HG02870 (cell line): ENCODE measurements around the gene IL1R2.
"Not testable (repeated sequence)": the region's sequence is repeated elsewhere in the genome, so short reads cannot be mapped to it uniquely, and the experiment has no call there.

Experiments used
- ATAC-seq: cut with Tn5 transposase; IDR thresholded peaks from one replicate; pipeline ENCODE4 v1.9.1; 2021; ENCODE audit warnings: mild to moderate bottlenecking, moderate library complexity; ENCODE audit not compliant: unreplicated experiment

The IL1R2 gene

DNA sequence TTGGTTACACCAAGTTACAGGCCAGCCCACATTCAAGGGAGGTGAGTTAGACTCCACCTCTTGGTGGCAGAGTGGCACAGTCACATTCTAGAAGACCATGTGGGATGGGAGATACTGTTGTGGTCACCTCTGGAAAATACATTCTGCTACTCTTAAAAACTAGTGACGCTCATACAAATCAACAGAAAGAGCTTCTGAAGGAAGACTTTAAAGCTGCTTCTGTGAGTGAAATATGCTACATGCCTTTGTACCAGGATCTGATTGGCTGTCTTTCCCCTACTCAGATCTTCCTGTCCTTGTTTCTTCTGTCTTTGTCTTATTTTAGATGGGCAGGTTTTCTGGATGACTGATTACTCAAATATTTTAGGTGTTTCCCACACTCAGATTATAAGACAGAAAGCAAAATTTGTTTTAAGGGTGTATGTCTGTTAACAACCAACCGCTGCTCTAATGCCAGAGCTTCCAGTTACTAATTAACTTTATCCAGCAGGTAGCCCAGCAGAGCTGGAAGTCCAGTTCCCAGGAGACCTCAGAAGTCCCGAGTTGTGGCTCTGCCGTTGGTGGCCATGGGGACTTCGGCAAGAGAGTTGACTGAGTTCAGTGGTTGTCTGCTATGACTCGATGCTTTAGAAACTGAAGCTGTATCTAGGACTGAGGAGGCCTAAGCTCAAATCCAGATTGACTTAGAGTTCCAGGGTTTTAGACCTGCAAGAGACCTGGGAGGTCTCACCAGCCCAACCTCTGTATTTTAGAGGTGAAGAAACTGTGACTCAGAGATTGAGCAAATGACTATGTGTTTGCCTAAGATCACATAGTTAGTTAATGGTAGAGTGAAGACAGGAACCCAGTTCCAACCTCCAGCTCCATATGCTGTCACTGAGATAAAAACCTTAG lies 7.4 kb downstream of the IL1R2 start:
- ATAC-seq: peak; percentile 46

DNA sequence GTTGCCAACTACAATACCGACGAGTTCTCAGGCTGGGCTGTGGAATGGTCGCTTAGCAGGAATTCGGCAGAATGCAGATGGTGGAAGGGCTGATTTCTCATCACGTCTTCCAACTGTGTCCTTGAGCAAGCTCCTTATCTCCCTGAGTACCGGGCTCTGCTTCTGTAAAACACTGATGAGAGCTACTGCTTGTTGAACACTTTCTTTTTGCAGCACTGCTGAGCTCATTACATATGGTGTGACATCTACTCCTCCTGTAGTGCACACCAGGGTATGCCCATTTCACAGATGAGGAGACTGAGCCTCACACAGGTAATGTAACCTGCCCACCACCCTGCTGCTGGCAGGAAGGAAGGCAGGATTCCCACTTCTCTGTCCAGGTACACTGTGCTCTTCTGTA lies 8.3 kb downstream of the IL1R2 start:
- no peak for ATAC-seq

DNA sequence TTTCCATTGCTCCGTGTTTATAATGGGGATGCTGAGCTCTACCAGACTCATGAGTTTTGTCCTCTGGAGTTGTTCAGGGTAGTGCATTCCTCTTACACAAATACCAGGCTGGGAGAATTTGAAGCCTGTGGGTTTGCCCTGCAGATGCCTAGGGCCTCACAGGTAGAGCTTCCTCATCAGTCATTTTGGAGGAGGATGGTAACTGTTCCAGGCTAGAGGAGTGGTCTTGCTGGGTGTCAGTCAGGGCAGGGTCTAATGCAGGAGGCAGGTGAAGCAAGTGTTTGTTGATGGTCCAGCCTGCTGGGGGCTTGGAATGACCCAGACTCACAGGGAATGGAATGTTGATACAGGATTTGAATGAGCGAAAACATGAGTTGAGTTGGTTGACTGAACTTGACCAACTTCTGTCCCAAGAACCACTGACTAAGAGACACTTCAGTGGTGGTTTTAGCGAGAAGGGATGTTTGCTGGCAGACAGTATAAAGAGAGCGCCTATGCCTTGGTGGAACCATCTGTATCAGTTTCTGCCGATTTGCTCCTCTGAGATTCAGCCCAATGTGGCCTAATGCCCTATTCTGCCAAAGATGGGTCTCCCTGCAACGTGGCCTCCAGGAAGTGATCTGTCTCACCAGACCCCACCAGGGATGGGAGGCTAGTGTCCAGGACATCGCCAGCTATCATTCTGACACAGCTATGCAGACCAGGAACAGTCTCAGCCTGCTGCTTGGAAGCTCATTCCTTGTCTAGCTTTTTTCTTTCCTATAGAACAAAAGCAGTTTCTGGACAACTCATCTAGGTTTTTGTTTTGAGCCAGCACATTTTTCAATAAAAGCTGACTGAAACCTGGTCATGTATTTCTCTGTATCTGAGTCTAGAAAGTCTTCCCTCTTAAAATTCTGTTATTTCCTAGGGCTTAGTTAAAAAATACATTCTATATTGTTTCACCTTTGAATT lies 9.3 kb downstream of the IL1R2 start:
- ATAC-seq: no peak

DNA sequence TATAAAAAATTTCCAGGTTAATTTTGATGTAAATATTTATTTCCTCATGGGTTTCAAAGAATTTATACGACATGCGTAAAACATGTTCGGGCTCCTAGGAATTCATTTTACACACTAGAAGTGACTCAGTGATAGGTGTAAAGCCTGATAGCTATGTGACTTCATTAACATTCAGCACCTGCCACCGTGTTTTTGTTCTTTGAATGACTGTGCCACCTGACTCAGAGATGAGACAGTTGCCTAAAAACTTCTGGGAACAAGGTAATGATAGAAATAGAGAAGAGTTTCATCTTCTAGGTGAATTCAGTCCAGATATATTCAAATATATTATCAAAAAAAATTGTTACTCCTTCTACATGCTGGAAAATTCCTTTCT lies 10.0 kb downstream of the IL1R2 start:
- ATAC-seq: no peak

DNA sequence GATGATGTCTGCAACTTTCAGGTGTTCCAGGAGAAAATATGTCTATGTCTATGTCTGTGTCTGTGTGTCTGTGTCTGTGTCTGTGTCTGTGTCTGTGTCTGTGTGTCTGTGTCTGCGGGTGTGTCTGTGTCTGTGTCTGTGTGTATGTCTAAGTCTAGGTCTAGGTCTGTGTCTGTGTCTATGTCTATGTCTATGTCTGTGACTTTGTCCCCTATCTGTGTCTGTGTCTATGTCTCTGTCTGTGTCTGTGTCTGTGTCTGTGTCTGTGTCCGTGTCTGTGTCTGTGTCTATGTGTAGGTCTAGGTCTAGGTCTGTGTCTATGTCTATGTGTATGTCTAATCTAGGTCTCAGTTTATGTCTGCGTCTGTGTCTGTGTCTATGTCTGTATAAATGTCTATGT lies 10.5 kb downstream of the IL1R2 start:
- ATAC-seq: no peak

DNA sequence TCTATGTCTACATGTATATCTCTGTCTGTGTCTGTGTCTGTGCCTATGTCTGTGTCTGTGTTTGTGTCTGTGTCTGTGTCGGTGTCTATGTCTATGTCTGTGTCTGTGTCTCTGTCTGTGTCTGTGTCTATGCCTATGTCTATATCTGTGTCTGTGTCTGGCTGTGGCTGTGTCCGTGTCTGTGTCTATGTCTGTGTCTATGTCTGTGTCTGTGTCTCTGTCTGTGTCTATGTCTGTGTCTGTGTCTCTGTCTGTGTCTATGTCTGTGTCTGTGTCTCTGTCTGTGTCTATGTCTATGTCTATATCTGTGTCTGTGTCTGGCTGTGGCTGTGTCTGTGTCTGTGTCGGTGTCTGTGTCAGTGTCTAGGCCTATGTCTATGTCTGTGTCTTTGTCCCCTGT lies 11.1 kb downstream of the IL1R2 start:
- ATAC-seq: not testable (repeated sequence)

DNA sequence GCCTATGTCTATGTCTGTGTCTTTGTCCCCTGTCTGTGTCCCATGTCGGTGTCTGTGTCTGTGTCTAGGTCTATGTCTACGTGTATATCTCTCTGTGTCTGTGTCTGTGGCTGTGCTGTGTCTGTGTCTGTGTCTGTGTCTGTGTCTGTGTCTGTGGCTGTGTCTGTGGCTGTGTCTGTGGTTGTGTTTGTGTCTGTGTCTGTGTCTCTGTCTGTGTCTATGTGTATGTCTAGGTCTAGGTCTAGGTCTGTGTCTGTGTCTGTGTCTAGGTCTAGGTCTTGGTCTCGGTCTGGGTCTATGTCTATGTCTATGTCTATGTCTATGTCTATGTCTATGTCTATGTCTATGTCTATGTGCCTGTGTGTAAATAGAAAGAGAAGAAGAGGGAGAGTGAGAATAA lies 11.9 kb downstream of the IL1R2 start:
- no peak for ATAC-seq

DNA sequence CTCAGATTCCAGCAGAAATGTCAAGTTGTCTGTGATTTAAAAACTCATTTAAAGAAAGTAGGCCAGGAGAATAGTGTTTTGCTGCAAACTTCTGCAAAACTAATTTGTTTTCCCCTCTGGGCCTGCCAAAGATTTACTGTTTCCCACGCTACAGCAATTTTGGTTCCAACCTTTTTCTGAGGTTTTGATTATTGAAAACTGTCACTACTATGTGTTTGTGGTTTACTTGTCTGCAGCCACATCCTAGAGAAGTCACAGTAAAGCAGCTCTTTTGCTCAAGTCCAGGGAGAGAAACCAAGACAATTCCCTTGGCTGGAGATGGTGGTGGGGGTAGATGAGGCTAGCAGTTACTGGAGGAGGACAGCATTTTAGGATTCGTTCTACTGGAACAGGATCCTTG lies 12.8 kb downstream of the IL1R2 start:
- ATAC-seq: no peak

DNA sequence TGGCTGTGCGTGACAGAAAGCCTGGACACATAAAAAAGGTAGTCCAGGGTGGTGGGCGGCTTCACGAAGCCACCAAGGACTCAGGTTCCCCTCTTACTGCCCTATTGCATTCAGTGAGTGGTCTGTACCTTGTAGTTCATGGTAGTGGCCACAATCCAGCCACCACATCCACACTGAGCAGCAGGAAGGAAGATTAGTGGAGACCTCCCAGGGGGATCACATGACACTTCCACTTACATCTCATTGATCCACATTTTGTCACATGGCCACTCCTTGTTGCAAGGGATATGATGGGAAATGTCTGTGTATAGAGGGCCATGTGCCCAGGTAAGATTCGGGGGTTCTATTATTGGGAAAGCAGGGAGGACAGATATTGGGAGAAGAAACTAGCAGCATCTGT lies 13.7 kb downstream of the IL1R2 start:
- ATAC-seq: no peak

DNA sequence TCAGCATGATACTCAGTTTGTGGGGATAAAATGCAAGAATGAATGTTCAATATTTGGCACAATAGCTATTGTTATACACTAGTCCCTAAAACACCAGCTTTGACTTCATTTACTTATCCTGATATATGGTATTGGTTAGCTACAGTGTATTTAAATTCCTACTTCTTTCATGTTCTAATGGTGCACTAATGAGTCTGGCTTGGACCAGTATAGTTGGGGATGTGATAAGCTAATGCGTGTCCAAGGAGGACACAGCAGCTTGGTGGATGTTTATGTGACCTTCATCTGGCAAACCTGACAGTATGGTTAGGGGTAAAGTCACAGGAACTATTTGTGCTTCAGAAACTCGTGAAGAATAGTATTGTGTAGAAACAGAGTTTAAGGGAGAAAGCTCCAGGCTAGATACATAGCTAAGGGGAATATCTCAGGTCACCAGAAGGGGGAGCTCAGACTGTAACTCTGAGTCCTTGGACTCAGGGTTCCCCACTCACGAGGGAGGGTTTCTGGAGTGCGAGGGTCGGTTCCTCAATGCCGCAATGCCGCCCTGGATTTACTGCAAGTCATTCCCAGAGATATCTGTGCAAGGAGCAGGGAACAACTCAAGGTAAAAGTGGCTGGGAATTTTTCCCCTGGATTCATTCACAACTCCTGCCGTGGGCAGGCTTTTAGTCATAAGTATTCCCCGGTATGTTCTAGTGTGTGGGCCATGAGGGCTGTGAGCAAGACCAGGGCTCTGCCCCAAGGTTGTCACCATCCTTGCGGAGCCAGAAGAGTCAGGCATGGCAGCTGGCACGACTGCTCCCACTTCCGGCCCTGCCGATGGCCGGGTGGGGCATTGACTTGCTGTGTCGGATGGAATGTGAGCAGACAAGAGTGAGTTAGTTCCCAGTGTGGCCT lies 14.5 kb downstream of the IL1R2 start:
- no peak for ATAC-seq

DNA sequence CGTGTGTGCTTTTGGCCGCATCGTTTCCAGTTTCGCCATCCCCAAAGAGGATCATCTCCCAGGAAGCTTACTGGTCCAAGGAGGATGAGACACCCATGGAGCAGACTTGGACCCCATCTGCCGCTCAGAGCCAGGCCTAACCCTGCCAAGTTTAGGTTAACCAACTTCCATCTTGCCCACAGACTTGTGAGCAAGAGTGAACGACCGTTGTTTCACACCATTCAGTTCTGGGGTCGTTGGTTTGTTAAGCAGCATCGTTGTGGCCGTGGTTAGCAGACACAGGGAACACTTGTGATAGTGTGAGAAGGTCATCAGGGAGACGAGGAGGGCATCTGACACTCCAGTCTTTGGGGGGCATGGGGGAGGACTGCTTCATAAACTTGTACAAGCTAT lies 15.1 kb downstream of the IL1R2 start:
- no peak for ATAC-seq

DNA sequence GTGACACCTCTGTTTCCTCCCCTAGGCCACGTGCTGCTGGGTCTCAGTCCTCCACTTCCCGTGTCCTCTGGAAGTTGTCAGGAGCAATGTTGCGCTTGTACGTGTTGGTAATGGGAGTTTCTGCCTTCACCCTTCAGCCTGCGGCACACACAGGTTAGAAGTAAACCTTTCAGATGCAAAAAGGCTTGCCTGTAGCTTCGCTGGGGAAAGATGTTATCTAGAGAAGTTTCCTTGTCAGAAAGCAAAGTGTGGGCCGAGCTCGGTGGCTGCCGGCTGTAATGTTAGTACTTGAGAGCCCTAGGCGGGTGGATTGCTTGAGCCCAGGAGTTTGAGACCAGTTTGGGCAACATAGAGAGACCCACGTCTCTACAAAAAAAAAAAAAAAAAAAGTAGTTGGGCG lies 16.7 kb downstream of the IL1R2 start:
- ATAC-seq: no peak

DNA sequence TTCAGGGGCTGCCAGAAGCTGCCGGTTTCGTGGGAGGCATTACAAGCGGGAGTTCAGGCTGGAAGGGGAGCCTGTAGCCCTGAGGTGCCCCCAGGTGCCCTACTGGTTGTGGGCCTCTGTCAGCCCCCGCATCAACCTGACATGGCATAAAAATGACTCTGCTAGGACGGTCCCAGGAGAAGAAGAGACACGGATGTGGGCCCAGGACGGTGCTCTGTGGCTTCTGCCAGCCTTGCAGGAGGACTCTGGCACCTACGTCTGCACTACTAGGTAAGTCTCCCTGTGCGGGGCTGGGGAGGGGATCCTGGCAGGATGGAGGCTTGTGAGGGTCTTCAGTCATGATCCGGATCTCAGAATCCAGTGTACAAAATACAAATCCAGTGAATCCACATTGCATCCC lies 17.8 kb downstream of the IL1R2 start:
- no peak for ATAC-seq

DNA sequence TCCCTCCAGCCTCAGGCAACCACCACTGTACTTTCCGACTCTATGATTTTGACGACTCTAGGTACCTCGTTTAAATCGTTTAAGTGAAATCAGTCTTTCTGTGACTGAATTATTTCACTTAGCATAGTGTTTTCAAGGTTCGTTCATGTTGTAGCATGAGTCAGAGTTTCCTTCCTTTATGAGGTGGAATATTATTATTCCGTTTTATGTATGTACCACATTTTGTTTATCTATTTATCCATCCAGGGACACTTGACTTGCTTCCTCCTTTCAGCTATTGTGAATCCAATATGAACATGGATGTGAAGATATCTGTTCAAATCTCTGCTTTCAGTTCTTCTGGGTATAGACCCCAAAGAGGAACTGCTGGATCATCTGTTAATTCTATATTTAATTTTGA lies 19.1 kb downstream of the IL1R2 start:
- no peak for ATAC-seq

DNA sequence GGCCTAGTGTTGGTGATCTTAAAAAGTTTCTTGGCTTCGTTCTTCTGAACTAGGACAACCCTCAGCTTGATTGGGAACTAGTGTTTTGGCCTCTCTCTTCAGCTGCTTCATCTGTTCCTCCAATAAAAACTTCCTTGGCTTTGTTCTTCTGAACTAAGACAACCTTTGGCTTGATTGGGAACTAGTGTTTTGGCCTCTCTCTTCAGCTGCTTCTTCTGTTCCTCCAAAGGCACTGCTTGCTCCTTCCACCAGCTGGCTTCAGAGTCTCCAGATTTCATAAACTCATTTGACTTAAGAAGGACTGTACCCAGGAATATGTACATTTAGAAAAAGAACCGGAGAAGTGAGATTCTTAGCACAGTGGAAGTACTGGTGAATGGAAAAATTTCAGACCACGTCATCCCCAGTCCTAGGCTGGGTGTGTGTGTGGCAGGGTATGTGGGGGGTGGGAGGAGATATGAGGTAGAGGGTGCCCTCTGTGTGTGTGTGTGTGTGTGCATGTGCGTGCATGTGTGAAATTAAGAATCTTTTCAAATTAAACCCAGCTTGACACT lies 20.4 kb downstream of the IL1R2 start:
- no peak for ATAC-seq

DNA sequence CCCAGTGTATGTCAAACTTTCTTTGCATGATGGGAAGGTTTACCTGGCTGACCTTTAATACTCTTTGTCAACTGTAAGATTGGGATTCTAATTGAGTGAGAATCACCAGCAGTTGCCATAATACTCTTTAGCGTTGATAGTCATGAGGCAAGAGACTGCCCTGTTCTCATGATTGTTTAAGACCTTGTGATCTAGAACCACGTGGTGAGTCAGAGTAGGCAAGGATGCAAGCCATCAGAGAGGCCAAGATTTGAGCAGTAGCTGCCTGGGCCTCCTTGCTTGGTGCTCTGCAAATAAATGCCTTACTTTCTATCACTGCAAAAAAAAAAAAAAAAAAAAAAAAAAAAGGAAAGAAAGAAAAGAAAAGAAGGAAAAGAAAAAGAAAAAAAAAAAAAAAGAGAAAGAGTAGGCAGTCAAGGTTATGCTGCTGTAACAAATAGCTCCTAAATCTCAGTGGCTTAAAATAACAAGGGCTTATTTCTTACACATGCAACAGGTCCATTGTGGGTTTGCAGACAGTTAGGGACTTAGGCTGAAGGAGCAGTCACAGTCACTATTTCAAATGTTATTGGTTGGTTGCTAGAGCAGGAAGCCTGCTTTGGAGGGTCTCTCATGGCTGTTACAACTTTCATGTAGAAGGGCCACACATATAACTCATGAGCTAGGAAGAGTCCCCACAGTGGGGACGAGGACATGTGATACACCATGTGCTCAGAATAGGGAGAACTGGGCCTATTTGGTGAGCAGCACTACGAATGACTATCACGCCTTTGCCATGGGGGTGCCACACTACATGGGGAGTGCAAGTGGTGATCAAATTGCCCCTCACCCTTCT lies 21.7 kb downstream of the IL1R2 start:
- ATAC-seq: no peak

DNA sequence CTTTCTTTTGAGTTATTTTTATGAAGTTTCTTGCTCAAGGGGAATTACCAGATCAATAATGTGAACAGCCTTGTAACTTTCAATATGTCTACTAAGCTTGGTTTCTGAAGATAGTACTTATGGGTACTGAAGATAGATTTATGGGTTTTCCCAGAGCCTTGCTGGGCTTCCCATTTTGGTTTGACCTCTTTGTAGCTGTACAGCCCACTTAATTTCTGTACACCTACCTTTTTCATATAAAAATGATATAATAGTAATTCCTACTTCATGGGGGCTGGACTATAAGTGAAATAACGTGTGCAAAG lies 22.2 kb downstream of the IL1R2 start:
- no peak for ATAC-seq

DNA sequence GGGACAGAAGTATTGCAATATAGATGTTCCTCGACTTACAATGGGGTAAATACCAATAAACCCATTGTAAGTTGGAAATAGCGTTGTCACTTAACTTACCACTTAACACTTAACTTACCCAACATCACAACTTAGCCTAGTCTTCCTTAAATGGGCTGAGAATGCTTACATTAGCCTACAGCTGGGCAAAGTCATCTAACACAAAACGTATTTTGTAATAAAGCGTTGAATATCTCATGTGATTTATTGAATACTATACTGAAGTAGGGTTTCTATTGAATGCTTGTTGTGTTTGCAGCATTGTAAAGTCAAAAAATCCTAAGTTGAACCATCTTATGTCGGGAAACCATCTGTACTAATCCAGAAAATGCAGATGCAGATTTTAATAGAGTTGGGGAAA lies 23.6 kb downstream of the IL1R2 start:
- no peak for ATAC-seq

DNA sequence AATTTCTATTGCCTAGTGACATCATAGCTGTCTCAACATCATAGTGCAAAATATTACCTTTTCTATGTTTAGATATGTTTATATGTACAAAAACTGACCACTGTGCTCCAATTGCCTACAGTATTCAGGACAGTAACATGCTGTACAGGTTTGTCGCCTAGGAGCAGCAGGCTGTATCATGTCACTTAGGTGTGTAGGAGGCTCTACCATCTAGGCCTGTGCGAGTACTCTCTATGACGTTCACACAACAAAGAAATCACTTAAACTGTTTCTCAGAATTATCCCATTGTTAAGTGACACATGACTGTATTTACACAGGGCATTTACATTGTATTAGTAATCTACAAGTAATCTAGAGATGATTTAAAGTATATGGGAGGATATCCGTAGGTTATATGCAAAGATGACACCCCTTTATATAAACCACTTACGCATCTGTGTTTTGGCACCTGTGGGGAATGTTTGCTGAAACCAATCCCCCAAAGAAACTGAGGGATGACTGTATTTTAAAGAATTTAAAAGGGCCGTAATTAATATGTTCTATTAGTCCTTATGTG lies 24.7 kb downstream of the IL1R2 start:
- ATAC-seq: no peak
